SU-DHL-6 (cell line): Measurements from ENCODE around the gene DNAJC28.
"Not testable (repeated sequence)": the region's sequence is repeated elsewhere in the genome, so short reads cannot be mapped to it uniquely, and the experiment has no call there.

Experiments used
- H2AFZ ChIP-seq: fragments of 200-600 bp; sonication (generic); 2 replicates; pipeline ENCODE4 v1.6.1; 2014; ENCODE audit warnings: low read depth, mild to moderate bottlenecking, moderate library complexity, mixed read lengths, antibody characterized with exemption, low read length; ENCODE audit not compliant: severe bottlenecking
- H3F3A ChIP-seq: fragments of 200-600 bp; shearing (Covaris generic); 2 replicates; pipeline ENCODE4 v1.6.0; 2016; ENCODE audit warnings: antibody characterized with exemption, mild to moderate bottlenecking; ENCODE audit not compliant: insufficient read depth
- H3K27ac ChIP-seq: fragments of 200-600 bp; sonication (generic); 2 replicates; pipeline ENCODE4 v1.5.1; 2016; ENCODE audit warnings: low read depth, mild to moderate bottlenecking, low read length, moderate library complexity, mixed read lengths
- H3K27me3 ChIP-seq: fragments of 200-600 bp; sonication (generic), shearing (Covaris generic); 2 replicates; pipeline ENCODE4 v1.6.0; 2014; ENCODE audit warnings: mild to moderate bottlenecking, low read length
- H3K36me3 ChIP-seq: fragments of 200-600 bp; sonication (generic); 2 replicates; pipeline ENCODE4 v1.6.1; 2014; ENCODE audit warnings: mild to moderate bottlenecking, low read length, mixed read lengths
- H3K4me2 ChIP-seq: fragments of 300-600, 200-600 bp; shearing (Covaris generic), sonication (generic); 2 replicates; pipeline ENCODE4 v1.6.0; 2014; ENCODE audit warnings: low read length, low read depth, mild to moderate bottlenecking; ENCODE audit not compliant: poor library complexity, severe bottlenecking
- H3K4me3 ChIP-seq: fragments of 200-600 bp; sonication (generic); 2 replicates; pipeline ENCODE4 v1.5.1; 2014; ENCODE audit warnings: antibody characterized with exemption, low read length, mild to moderate bottlenecking, mixed read lengths; ENCODE audit not compliant: insufficient read depth, poor library complexity, severe bottlenecking
- H3K79me2 ChIP-seq: fragments of 200-600 bp; sonication (generic); 2 replicates; pipeline ENCODE4 v1.6.1; 2014; ENCODE audit warnings: mild to moderate bottlenecking, low read length, moderate library complexity; ENCODE audit not compliant: insufficient read depth
- H3K9ac ChIP-seq: fragments of 200-600 bp; sonication (generic); 2 replicates; pipeline ENCODE4 v1.7.0; 2014; ENCODE audit warnings: mild to moderate bottlenecking, low read length
- H3K9me2 ChIP-seq: fragments of 200-600 bp; sonication (generic); replicated peaks from 2 replicates; pipeline ENCODE4 v1.6.1; 2014; ENCODE audit warnings: low read length; ENCODE audit not compliant: insufficient read depth
- H3K9me3 ChIP-seq: fragments of 200-600 bp; sonication (generic); 2 replicates; pipeline ENCODE4 v1.6.1; 2014; ENCODE audit warnings: low read length, mixed read lengths; ENCODE audit not compliant: insufficient read depth
- H4K20me1 ChIP-seq: fragments of 200-600 bp; sonication (generic); 2 replicates; pipeline ENCODE4 v1.6.1; 2014; ENCODE audit warnings: low read depth, mild to moderate bottlenecking, antibody characterized with exemption, low read length, moderate library complexity, mixed read lengths
- CTCF ChIP-seq: fragments of 200-600 bp; sonication (generic); IDR thresholded peaks from one replicate; pipeline ENCODE4 v1.5.1; 2017; ENCODE audit warnings: antibody characterized with exemption, mild to moderate bottlenecking, low read length, moderate library complexity; ENCODE audit not compliant: insufficient read depth, poor library complexity, severe bottlenecking
- EZH2phosphoT487 ChIP-seq: fragments of 200-600 bp; sonication (generic), shearing (Covaris generic); conservative IDR thresholded peaks from 2 replicates; pipeline ENCODE4 v1.6.1; 2018; ENCODE audit warnings: mild to moderate bottlenecking, antibody characterized with exemption, low read length, moderate library complexity, mixed read lengths

DNAJC28 gene

GRCh38 chr21:33477066-33477465, 14.4 kb downstream of the DNAJC28 start:
- Histone ChIP-seq H4K20me1 (no peaks in the 10 kb centered on the region), H3K9me3 (no peaks in the 10 kb centered on the region), H3K9ac (no peak overlapping the region), H3K4me2 (no peak overlapping the region), H3K27me3 (no peaks in the 10 kb centered on the region), H3K4me3 (no peak overlapping the region), H3K9me2 (no peaks in the 10 kb centered on the region), H2AFZ (no peak overlapping the region), H3F3A (0 out of 2 replicates have a peak, but pooled peaks cover 5% of the 10 kb centered on the region), H3K36me3 (0 out of 2 replicates have a peak, but pooled peaks cover 3% of the 10 kb centered on the region), H3K79me2 (peaks cover 54% of the 10 kb centered on the region), H3K27ac (no peak overlapping the region)
- TF ChIP-seq EZH2phosphoT487, result no peak

- H3K36me3 ChIP-seq, result 0 out of 2 replicates have a peak, but pooled peaks cover 3% of the 10 kb centered on the region
- H3K9me2 ChIP-seq, result no peaks in the 10 kb centered on the region
- no peak overlapping the region for H2AFZ ChIP-seq
- no peaks in the 10 kb centered on the region for H3K27me3 ChIP-seq
- H3K4me3 ChIP-seq, result no peak overlapping the region
- TF ChIP-seq EZH2phosphoT487 (no peak), CTCF (no peak)
- no peaks in the 10 kb centered on the region for H3K9me3 ChIP-seq
- no peaks in the 10 kb centered on the region for H4K20me1 ChIP-seq
- no peak overlapping the region for H3K27ac ChIP-seq
- H3F3A ChIP-seq, result 0 out of 2 replicates have a peak, but pooled peaks cover 2% of the 10 kb centered on the region
- H3K79me2 ChIP-seq, result peaks cover 66% of the 10 kb centered on the region
- no peak overlapping the region for H3K9ac ChIP-seq
- no peak overlapping the region for H3K4me2 ChIP-seq
Measured at GRCh38 chr21:33473344-33473743, 18.2 kb downstream of the DNAJC28 start.

- Histone ChIP-seq H4K20me1 (no peaks in the 10 kb centered on the region; the same call in 1 of the 2 replicates), H3K27me3 (no peaks in the 10 kb centered on the region), H3K79me2 (peaks cover 47% of the 10 kb centered on the region), H3K27ac (no peak overlapping the region), H3K9me2 (no peaks in the 10 kb centered on the region), H2AFZ (no peak overlapping the region), H3K36me3 (peaks cover 9% of the 10 kb centered on the region; the same call in 1 of the 2 replicates), H3K9me3 (no peaks in the 10 kb centered on the region), H3K4me2 (no peak overlapping the region), H3K4me3 (no peak overlapping the region), H3F3A (0 out of 2 replicates have a peak, but pooled peaks cover 4% of the 10 kb centered on the region), H3K9ac (no peak overlapping the region)
- TF ChIP-seq EZH2phosphoT487 (no peak), CTCF (no peak)
Measured at GRCh38 chr21:33470701-33471100, 20.8 kb downstream of the DNAJC28 start.

- not testable (repeated sequence) for H3K9ac ChIP-seq, H3K27me3 ChIP-seq, H3K9me2 ChIP-seq, H2AFZ ChIP-seq, H4K20me1 ChIP-seq, H3K9me3 ChIP-seq, H3K27ac ChIP-seq, H3K4me2 ChIP-seq, H3K4me3 ChIP-seq
- Histone ChIP-seq H3F3A (peaks cover 12% of the 10 kb centered on the region; the same call in 1 of the 2 replicates), H3K79me2 (peaks cover 43% of the 10 kb centered on the region), H3K36me3 (peaks cover 17% of the 10 kb centered on the region; the same call in 1 of the 2 replicates)
Measured at GRCh38 chr21:33469183-33469582, 22.3 kb downstream of the DNAJC28 start.
